ENCODE measurements around the gene LDB3. TPM values are rescaled to one million over a fixed set of nuclear protein-coding genes. Genes with fewer than 3 reads are reported as not detected.

The LDB3 gene
- total and polyA plus RNA-seq, 9 of the 15 experiments (the other 6 are each of a cell fraction or from before 2014, with no cell fraction given), result 0.03 TPM; not detected in 8

DNA sequence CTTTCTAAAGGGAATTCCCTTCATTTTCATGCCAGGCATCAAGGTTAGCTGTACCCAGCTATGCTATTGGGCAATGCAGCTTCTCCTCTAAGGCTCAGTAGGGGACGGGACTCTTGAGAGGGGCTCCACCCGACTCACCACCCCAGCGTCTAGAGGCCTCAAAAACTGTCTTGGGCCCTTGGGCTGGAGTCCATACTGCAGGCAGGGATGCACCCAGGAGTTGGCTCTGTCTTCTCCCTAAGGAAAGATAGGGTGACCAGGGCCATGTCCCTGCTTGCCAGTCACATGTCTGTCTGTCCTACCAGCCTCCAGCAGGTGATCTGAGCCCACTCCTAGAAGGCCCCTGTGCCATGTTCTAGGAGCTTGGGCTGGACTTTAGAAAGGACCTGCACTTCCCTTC is 12.7 kb upstream of the LDB3 start:
- Histone ChIP-seq H3K9ac (ENCODE audit: insufficient read depth in 1 of 2, low read depth in 2 of 2, low read length in 2 of 2) (no peak overlapping the region), H3K27me3 (ENCODE audit: control insufficient read depth in 2 of 2, insufficient read depth in 2 of 2, low read length in 2 of 2) (peaks cover 12 to 89% of the 10 kb centered on the region in 2 experiments; a peak in 4 of 5 replicates), H3K4me2 (ENCODE audit: insufficient read depth, low read length) (no peak overlapping the region), H3K79me2 (ENCODE audit: control insufficient read depth, insufficient read depth, low read length) (no peaks in the 10 kb centered on the region), H3K4me1 (replicated peaks in 1 of 2; ENCODE audit: control insufficient read depth in 2 of 2, insufficient read depth in 2 of 2, low read length in 2 of 2) (peaks cover 0 to 4% of the 10 kb centered on the region in 2 experiments; a peak in 2 of 5 replicates), H3K4me3 (no peak overlapping the region), H3K36me3 (ENCODE audit: control insufficient read depth, insufficient read depth, low read length) (no peaks in the 10 kb centered on the region), H3K9me1 (ENCODE audit: control insufficient read depth, insufficient read depth, low read length) (no peaks in the 10 kb centered on the region), H2AFZ (ENCODE audit: low read depth, low read length) (no peak overlapping the region), H3K27ac (ENCODE audit: extremely low read depth, low read depth, low read length) (no peak overlapping the region), H3K9me3 (replicated peaks; ENCODE audit: control insufficient read depth, insufficient read depth, low read depth, low read length) (no peaks in the 10 kb centered on the region), H4K20me1 (replicated peaks; ENCODE audit: control insufficient read depth, insufficient read depth, low read length) (no peaks in the 10 kb centered on the region)
- in situ Hi-C loops (cut with MboI) (no loop called here), intact Hi-C loops (cut with micrococcal nuclease) (no loop called here)
- FAIRE-seq (no peak), DNase-seq (ENCODE audit: extremely low read depth in 1 of 4, low spot score in 3 of 4) (no peak), ATAC-seq (no peak)
- 0% methylated on average over 2 of the region's 3 CpGs for WGBS (ENCODE audit: insufficient coverage, low coverage, missing lambda C conversion rate)
- ChIA-PET CTCF (ENCODE audit: low intra/inter-chr PET ratio) (no interaction called here), POLR2A (no interaction called here)
- TF ChIP-seq PHB (CRISPR knock-in tag; IDR thresholded peaks at IDR 0.05) (no peak), ZNF431 (CRISPR knock-in tag; IDR thresholded peaks at IDR 0.05) (no peak), BRCA1 (IDR thresholded peaks at IDR 0.05) (no peak), BRCA1 (CRISPR knock-in tag; IDR thresholded peaks at IDR 0.05) (no peak), ZNF436 (CRISPR knock-in tag; IDR thresholded peaks at IDR 0.05) (no peak), SIRT6 (IDR thresholded peaks at IDR 0.05; ENCODE audit: low read depth, low read length) (no peak)
- TF ChIP-seq, protein P1, sequence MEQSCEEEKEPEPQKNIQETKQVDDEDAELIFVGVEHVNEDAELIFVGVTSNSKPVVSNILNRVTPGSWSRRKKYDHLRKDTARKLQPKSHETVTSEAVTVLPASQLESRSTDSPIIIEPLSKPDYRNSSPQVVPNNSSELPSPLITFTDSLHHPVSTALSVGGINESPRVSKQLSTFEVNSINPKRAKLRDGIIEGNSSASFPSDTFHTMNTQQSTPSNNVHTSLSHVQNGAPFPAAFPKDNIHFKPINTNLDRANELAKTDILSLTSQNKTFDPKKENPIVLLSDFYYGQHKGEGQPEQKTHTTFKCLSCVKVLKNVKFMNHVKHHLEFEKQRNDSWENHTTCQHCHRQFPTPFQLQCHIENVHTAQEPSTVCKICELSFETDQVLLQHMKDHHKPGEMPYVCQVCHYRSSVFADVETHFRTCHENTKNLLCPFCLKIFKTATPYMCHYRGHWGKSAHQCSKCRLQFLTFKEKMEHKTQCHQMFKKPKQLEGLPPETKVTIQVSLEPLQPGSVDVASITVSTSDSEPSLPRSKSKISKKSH (CRISPR knock-in tag; IDR thresholded peaks at IDR 0.05), result no peak
- no TSS peak for BruUV-seq (replicated peaks)
